AG04450 (cell line): Measurements from ENCODE around the gene AGK. TPM values are rescaled to one million over a fixed set of nuclear protein-coding genes. Genes with fewer than 3 reads are reported as not detected.

Experiments
- CTCF ChIA-PET: fragments of 300-600, 350-600 bp; formaldehyde crosslinking; extraction: SDS; loops from one replicate; lab custom pipeline; 2022; ENCODE audit warnings: antibody characterized with exemption, inconsistent platforms; lab: Charles Lee
- POLR2A ChIA-PET: fragments of 350-600 bp; formaldehyde crosslinking; extraction: SDS; loops from one replicate; lab custom pipeline; 2021; ENCODE audit warnings: antibody characterized with exemption, inconsistent platforms; lab: Yijun Ruan, JAX
- DNase-seq: peaks from one replicate; pipeline ENCODE4 v3.0.0-alpha.2; 2011; ENCODE audit warnings: low read depth, low spot score
- H3K27ac ChIP-seq: one replicate; pipeline ENCODE4 v1.5.1; 2012; ENCODE audit warnings: low read depth, low read length, control low read depth
- H3K27me3 ChIP-seq: one replicate; pipeline ENCODE4 v1.6.0; 2012; ENCODE audit warnings: low read length; ENCODE audit not compliant: control insufficient read depth, insufficient read depth
- H3K4me3 ChIP-seq: 2 replicates; pipeline ENCODE4 v1.5.1; 2011; ENCODE audit warnings: mild to moderate bottlenecking, low read depth, low read length, control low read depth
- H3K9me3 ChIP-seq: 2 replicates; pipeline ENCODE4 v1.5.1; 2012; ENCODE audit warnings: low read length; ENCODE audit not compliant: control insufficient read depth, insufficient read depth
- polyA plus RNA-seq: library from polyadenylated mRNA; depleted of rRNA; stranded (reverse); fragments of >200 nt; gene quantifications from 2 replicates; pipeline ENCODE4 v1.2.3, GENCODE V29; 2011
- TF ChIP-seq, protein P1 (sequence below): IDR thresholded peaks from 2 replicates; pipeline ENCODE4 v1.5.1; 2011; ENCODE audit warnings: low read depth, low read length, control low read depth, inconsistent platforms

AGK gene
- polyA plus RNA-seq, 1 experiment: 42.5 TPM

DNA sequence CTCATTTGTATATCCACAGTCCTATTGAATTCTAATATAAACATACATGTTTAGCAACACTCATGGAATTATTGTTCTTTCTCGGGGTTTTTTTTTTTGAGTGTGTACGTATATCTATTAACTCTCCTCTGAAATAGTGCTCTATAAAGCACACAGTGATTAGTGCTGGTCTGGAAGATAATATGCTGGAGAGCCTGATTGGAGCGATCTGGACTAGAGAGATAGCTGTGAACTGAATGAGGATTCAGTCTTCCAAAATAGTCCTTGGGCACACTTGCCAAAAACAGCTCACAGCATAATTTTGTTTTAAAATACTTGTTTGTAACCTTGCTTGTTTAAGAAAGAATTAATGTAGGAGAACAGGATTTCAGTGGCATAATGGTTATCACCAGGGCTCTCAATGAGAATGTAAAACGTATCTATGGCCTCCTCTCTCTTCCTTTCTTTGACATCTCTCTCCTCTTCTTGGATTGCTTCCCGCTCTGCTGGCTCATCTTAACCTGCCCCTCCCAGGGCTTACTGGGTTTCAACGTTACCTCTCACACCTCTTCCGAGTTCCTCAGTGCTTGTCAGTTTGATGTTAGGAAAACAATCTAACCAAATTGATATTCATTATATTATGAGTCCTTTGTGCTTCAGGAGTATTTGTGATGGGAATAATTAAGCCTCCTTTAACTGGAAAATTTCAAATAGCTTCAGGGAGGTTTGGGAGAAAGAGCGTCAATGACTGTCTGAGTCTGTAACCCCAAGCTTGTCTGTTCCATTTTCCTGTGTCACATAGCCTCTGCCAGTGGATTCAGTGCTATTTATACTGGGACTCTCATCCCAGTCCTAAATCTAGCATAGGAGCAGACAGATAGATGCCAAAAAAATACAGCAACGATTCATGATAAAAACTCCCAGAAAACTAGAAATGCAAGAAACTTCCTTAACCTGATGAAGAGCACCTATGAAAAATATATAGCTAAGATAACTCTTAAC, 16.2 kb upstream of the AGK start:
- H3K27me3 ChIP-seq: no peaks in the 10 kb centered on the region
- no peaks in the 10 kb centered on the region for H3K9me3 ChIP-seq
- H3K27ac ChIP-seq: no peak overlapping the region
- CTCF ChIA-PET: interaction anchor here (0.9 to 4.5 kb wide), 7 partner anchors 49 to 724 kb away, joined by 3 to 69 read pairs (median 6); partner anchors contain the start of genes MRPS33 and SSBP1
- POLR2A ChIA-PET: interaction anchor here (0.6 kb wide), 1 partner anchor 115 kb away, joined by 4 read pairs; no protein-coding TSS in a partner anchor
- TF ChIP-seq, protein P1, sequence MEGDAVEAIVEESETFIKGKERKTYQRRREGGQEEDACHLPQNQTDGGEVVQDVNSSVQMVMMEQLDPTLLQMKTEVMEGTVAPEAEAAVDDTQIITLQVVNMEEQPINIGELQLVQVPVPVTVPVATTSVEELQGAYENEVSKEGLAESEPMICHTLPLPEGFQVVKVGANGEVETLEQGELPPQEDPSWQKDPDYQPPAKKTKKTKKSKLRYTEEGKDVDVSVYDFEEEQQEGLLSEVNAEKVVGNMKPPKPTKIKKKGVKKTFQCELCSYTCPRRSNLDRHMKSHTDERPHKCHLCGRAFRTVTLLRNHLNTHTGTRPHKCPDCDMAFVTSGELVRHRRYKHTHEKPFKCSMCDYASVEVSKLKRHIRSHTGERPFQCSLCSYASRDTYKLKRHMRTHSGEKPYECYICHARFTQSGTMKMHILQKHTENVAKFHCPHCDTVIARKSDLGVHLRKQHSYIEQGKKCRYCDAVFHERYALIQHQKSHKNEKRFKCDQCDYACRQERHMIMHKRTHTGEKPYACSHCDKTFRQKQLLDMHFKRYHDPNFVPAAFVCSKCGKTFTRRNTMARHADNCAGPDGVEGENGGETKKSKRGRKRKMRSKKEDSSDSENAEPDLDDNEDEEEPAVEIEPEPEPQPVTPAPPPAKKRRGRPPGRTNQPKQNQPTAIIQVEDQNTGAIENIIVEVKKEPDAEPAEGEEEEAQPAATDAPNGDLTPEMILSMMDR: no peak
- H3K4me3 ChIP-seq: no peak overlapping the region
- DNase-seq: no peak

DNA sequence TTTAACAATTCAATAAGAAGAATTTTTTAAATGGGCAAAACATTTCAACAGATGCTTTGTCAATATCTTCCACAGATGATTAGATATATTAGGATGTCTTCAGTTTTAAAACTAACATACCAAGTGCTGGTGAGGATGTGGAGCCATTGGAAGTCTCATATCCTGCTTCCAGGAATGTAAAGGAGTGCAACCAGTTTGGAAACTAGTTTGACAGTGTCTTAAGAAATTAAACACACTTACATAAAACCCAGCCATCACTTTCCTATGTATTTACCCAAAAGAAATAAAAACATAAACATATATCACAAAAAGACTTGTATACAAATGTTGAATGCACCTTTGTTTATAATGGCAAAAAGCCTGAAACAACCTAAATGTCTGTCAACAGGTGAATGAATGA, 13.3 kb upstream of the AGK start:
- Histone ChIP-seq H3K27me3 (no peaks in the 10 kb centered on the region), H3K27ac (no peak overlapping the region), H3K4me3 (no peak overlapping the region), H3K9me3 (no peaks in the 10 kb centered on the region)
- no peak for DNase-seq
- CTCF ChIA-PET: no interaction called here
- POLR2A ChIA-PET: no interaction called here
- TF ChIP-seq, protein P1: no peak

GRCh38 chr7:141541375-141541774, 9.8 kb upstream of the AGK start:
- Histone ChIP-seq H3K27me3 (no peaks in the 10 kb centered on the region), H3K27ac (no peak overlapping the region), H3K9me3 (no peaks in the 10 kb centered on the region), H3K4me3 (no peak overlapping the region)
- no peak for DNase-seq
- ChIA-PET CTCF (interaction anchor here (0.6 to 4.2 kb wide), 5 partner anchors 8 to 617 kb away, joined by 3 to 32 read pairs (median 3); partner anchors contain the start of gene BRAF), POLR2A (no interaction called here)
- TF ChIP-seq, protein P1: no peak

- no peak overlapping the region for H3K4me3 ChIP-seq
- DNase-seq: no peak
- TF ChIP-seq, protein P1: no peak
- H3K9me3 ChIP-seq: no peaks in the 10 kb centered on the region
- no peaks in the 10 kb centered on the region for H3K27me3 ChIP-seq
- POLR2A ChIA-PET: no interaction called here
- no peak overlapping the region for H3K27ac ChIP-seq
- CTCF ChIA-PET: interaction anchor here (4.2 kb wide), 1 partner anchor 11 kb away, joined by 32 read pairs; no protein-coding TSS in a partner anchor
These were observed 6.4 kb upstream of the AGK start for GRCh38 chr7:141544831-141545230.

- CTCF ChIA-PET: interaction anchor here (0.5 to 6.3 kb wide), 4 partner anchors 17 to 105 kb away, joined by 5 to 53 read pairs (median 11); no protein-coding TSS in a partner anchor
- Histone ChIP-seq H3K4me3 (no peak overlapping the region), H3K27ac (no peak overlapping the region), H3K27me3 (no peaks in the 10 kb centered on the region), H3K9me3 (no peaks in the 10 kb centered on the region)
- POLR2A ChIA-PET: interaction anchor here (0.7 kb wide), 1 partner anchor 44 kb away, joined by 4 read pairs; no protein-coding TSS in a partner anchor
- TF ChIP-seq, protein P1: no peak
- DNase-seq: no peak
These were observed 1.6 kb upstream of the AGK start for GRCh38 chr7:141549582-141549981.
